HG03354 (cell line): ENCODE data around the gene ITGB6.

Source experiments
- ATAC-seq: cut with Tn5 transposase; IDR thresholded peaks from one replicate; pipeline ENCODE4 v1.9.1; 2021; ENCODE audit warnings: mild to moderate bottlenecking; ENCODE audit not compliant: unreplicated experiment, poor library complexity, severe bottlenecking

Gene ITGB6

DNA sequence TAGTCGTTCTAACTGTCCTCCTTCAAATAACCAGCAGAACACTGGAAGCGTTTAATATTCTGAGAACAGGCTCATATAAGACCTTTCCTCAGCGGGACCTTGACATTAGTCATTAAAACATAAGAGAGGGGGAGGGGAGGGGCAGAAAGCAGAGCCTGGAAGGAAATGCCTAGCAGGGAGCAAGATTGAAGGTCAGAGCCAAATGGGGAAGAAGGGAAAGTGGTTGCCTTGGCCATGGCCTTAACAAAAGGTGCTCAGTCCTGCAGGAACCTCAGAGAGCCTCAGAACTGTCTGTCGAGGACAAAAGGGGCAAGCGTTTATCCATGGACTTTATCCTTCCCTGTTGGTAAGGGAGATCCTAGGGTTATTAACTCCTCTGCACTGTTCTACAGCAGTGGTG, 136.8 kb downstream of the ITGB6 start:
- no peak for ATAC-seq

DNA sequence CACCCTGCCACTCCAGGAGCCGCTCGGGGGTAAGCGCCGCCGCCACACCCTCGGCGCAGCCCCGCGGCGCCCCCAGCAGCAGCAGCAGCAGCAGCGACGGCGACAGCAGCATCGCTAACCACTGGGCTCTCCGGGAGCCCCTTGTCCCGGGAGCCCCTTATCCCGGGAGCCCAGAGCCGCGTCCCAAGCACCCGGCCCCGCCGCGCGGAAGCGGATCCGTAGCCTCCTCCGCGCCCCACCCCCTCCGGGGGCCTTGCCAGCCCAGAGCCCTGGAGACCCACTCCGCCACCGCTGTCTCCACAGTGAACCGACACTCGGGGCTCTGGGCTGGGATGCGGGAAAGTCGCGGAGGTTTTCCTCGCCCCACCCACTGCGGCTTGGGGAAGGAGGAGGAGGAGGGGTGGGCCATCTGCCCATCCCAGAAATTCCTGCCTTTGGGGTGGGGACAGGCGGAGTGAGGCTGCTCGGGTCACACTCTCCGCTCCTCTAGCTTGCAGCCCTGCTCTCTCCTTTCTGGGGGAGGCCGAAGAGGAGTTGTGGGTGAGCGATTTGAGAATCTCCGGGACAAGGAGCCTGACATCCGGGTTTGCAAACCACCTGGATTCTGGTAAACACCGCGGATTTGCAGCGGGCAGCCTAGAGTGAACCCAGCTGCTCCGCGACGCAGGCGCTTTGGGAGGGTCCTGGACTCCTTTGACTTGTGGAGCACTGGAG, 137.6 kb downstream of the ITGB6 start, which contains the start of gene PLA2R1:
TSS of gene PLA2R1 (minus strand) at position 324 of the 714 bp plus-strand sequence. CDS start at position 112, 212 bp downstream.
- no peak for ATAC-seq

DNA sequence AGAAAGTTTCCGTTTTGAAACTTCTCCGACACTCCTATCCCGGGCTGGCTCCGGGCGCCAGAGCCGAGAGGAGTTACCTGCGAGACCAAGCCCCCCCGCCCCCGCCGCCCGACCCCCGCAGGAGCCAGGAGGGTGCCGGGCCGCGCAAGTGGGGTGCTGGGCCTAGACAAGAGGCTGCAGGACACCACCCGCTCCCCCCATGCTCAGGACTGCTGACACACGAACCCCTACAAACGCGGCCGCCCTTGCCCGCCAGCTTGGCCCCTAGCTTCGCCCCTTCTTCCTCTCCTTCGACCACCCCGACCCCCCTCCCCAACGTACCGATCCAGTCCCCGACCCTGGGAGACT, 138.2 kb downstream of the ITGB6 start:
- no peak for ATAC-seq

DNA sequence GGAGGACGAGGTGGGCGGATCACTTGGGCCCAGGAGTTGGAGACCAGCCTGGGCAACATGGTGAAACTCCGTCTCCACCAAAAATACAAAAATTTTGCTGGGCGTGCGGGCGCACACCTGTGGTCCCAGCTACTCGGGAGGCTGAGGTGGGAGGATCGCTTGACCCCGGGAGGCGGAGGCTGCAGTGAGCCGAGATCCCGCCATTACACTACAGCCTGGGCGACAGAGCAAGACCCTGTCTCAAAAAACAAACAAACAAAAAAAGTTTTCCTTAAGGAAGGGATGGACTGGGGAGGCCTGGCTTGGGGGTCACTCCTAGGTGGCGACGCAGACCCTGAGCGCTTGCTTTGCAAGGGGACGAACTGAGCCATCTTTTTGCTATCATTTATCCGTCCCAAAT, 138.5 kb downstream of the ITGB6 start:
- no peak for ATAC-seq

DNA sequence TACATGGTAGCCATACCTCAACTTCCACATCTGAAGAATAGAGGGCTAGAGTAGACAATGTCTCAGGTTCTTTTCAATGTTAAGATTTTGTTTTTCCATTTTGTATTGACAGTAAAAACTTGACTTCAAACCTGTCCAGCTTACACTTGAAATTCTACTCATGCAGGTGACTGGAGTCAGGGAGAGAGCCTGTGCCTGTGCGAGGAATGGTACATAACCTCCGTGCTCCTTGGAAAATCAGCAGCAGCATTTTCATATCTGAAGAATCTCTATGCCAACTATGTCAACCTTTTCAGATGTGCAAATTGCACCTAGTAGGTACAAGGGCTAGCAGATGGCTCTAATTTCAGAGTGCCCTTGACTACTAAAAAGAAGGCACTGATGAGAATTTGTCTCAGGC, 139.8 kb downstream of the ITGB6 start:
- ATAC-seq = no peak

DNA sequence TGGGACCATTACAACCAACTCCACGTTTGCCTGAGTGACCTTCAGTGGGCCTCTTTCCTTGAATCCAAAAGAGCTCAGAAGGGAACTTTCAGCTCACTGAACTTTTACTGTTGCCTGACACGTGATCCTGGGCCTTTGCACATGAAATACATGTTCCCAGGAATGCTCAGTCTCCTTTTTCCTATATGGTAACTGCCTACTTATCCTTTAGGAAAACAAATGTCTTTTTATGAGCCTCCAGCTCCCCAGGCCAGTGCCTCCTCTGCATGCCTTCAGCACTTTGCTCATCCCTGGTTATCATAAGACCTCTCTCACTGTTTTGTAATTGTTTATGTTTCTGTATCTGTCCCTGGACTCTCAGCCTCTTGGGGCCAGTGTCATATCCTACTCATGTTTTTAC, 142.7 kb downstream of the ITGB6 start:
- ATAC-seq = no peak

DNA sequence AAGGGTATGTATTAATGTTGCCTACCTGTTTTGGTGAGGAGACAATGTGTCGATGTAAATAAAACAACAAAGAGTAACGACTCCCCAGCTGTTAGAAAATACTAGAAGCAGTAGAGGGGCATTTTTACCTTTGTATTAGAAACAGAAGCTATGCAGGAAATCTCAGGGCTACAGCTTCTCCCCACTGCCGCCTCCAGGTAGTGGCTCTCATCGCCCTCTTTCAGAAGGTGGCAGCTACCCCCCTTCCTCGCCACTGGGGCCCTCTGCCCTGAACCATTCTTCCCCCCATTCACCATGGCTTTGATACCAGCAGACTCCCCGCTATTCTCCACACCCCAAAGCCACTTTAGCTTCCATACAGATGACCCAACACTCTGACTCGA, 144.4 kb downstream of the ITGB6 start:
- ATAC-seq = no peak

DNA sequence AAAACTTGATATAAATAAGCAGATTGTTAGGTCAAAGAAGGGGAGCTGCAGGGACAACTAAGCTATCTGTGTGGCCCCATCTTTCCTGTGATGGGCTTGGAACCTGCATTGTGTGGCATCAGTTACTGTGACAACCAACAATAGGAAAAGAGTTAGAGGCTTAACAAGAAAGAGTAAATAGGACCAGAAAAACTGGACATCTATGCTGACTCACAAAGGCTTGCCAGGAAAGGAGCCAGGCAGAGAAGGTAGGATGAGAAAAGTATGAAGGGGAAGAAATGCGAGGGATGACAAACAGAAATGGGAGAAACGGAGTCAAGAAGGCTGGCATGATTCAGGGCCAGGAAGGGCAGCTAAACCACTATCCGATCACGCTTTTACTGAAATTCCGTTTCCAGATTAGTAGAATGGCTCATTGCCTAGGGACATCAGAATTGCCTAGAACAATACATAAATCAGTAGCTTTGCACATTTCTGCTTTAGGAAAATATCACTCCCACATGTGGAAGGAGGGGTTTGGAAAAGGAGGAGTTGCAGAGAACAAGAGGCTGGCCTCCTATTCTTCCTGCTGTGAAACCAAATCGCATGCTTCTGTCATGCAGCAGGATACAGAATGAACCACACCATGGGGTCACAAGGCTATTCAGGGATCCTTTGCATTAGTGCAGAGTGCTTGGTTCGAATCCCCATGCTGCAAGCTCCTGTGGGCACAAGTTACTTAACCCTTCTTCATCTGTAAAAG, 144.9 kb downstream of the ITGB6 start:
- no peak for ATAC-seq

DNA sequence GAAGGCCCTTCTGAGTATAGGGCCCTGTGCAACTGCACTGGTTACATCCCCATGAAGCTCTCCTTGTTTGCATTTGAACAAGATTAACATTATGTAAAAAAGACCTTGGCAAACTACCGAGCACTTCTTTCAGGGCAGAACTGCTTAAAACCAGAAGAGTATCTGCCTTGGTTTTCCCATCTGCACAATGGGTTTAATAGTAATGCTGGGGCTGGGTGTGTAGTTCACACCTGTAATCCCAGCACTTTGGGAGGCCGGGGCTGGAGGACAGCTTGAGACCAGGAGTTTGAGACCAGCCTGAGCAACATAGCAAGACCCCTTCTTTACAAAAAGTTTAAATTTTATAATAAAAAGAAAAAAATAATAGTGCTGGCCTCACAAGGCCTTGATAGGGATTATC, 146.1 kb downstream of the ITGB6 start:
- no peak for ATAC-seq

DNA sequence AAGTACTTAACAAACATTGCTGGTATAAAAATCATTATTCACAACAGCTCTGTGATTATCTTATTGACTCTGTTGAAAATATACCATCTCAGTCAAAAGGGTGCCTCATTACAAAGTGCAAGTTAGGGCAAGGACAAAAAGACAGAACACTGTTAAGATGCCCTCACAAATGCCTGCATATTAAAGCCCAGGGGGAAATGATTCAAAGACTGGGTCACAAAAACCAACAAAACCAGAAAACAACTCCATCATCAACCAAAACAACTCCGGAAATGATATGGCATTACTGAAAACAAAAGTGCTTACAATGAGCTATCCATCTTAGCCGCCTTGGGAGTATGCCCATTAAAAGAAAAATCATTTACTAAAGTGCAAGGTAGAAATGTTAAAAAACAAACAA, 147.5 kb downstream of the ITGB6 start:
- ATAC-seq = no peak

DNA sequence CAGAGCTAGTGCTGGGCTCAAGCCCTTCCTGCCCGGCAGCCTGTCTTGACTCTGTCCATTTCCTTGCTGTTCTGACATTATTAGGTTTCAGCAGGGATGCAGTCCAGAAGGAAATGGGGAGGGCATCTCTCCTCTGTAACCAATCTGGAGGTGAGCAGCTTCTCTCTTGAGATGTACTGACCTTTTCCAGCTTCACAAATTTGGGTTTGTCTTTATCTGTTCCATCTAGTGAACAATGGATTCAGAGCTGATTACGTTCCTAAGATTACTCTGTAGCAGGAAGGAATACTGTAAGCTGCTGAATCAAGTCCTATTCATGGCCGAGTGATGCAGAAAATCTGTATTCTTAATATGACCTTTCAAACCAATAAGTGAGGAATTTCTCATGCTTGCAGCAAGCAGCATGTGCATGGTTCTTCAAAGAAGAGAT, 148.7 kb downstream of the ITGB6 start:
- ATAC-seq = no peak

DNA sequence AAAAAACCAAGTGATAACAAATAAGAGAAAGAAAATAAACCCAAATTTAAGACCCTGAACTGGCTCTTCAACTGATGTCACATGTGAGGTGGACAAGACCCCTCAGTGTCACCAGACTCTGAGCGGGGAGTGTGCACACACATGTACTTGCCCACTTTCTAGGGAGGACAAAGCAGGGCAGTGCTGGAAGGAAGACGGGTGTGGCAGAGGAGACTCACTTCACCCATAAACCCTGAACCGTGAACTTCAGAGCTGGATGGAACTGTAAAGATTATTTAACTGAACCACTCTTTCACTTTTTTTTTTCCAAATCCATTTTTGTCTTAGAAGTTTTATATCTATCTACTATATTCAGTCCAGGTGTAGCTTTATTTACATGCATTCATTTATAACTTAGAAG, 149.9 kb downstream of the ITGB6 start:
- no peak for ATAC-seq
